ENCODE measurements around the gene PPP2R2D. TPM values are rescaled to one million over a fixed set of nuclear protein-coding genes. Genes with fewer than 3 reads are reported as not detected.

PPP2R2D gene
- total RNA-seq, 4 donors from 2014 or later, result 38.2 to 49.7 (median 41.0) TPM

- H3K4me3 ChIP-seq, result no peak overlapping the region
- H3K9me3 ChIP-seq, result no peaks in the 10 kb centered on the region
- H3K27me3 ChIP-seq, result no peaks in the 10 kb centered on the region
- peaks cover 35 to 88% (median 73%) of the 10 kb centered on the region in 4 donors for H3K36me3 ChIP-seq
- no peak for DNase-seq (ENCODE audit: extremely low spot score)
- H3K4me1 ChIP-seq, result no peaks in the 10 kb centered on the region
- intact Hi-C loops (cut with DNase I), result no loop called here
- H3K27ac ChIP-seq (replicated peaks in 1 of 4), result no peak overlapping the region
- 95% methylated on average over 38 of the region's 38 CpGs for WGBS
- no peak for TF ChIP-seq EP300 (IDR thresholded peaks at IDR 0.05)
- no peak for TF ChIP-seq POLR2A (IDR thresholded peaks at IDR 0.05; ENCODE audit: low read depth)
- no peak for TF ChIP-seq CTCF (IDR thresholded peaks at IDR 0.05)
- TF ChIP-seq POLR2AphosphoS5 (IDR thresholded peaks at IDR 0.05), result no peak
Observed at GRCh38 chr10:131955591-131956340, 55.0 kb downstream of the PPP2R2D start.

GRCh38 chr10:131959841-131960240, 59.0 kb downstream of the PPP2R2D start:
- TF ChIP-seq EP300 (IDR thresholded peaks at IDR 0.05) (no peak), CTCF (IDR thresholded peaks at IDR 0.05) (no peak), POLR2A (IDR thresholded peaks at IDR 0.05; ENCODE audit: low read depth) (no peak), POLR2AphosphoS5 (IDR thresholded peaks at IDR 0.05) (no peak)
- Histone ChIP-seq H3K4me3 (no peak overlapping the region), H3K27ac (replicated peaks in 1 of 4) (no peak overlapping the region), H3K4me1 (no peaks in the 10 kb centered on the region), H3K27me3 (no peaks in the 10 kb centered on the region), H3K36me3 (peaks cover 24 to 65% (median 52%) of the 10 kb centered on the region in 4 donors), H3K9me3 (no peaks in the 10 kb centered on the region)
- no peak for DNase-seq (ENCODE audit: extremely low spot score)
- intact Hi-C loops (cut with DNase I), result no loop called here
- WGBS, result 89% methylated on average over 19 of the region's 19 CpGs

- Histone ChIP-seq H3K36me3 (peaks cover 16 to 64% (median 53%) of the 10 kb centered on the region in 4 donors), H3K27me3 (no peaks in the 10 kb centered on the region), H3K4me3 (no peak overlapping the region), H3K9me3 (no peaks in the 10 kb centered on the region), H3K27ac (replicated peaks in 1 of 4) (no peak overlapping the region), H3K4me1 (no peaks in the 10 kb centered on the region)
- intact Hi-C loops (cut with DNase I), result no loop called here
- 96% methylated on average over 7 of the region's 18 CpGs for WGBS
- TF ChIP-seq CTCF (IDR thresholded peaks at IDR 0.05) (no peak), POLR2AphosphoS5 (IDR thresholded peaks at IDR 0.05) (no peak), POLR2A (IDR thresholded peaks at IDR 0.05; ENCODE audit: low read depth) (no peak)
- no peak for DNase-seq (ENCODE audit: extremely low spot score)
Observed at GRCh38 chr10:131960631-131961046, 59.8 kb downstream of the PPP2R2D start.

GRCh38 chr10:131961047-131961776, 60.4 kb downstream of the PPP2R2D start:
- Histone ChIP-seq H3K4me1 (no peaks in the 10 kb centered on the region), H3K9me3 (no peaks in the 10 kb centered on the region), H3K4me3 (no peak overlapping the region), H3K36me3 (peaks cover 10 to 64% (median 53%) of the 10 kb centered on the region in 4 donors), H3K27ac (replicated peaks in 1 of 4) (no peak overlapping the region), H3K27me3 (no peaks in the 10 kb centered on the region)
- no peak for TF ChIP-seq POLR2AphosphoS5 (IDR thresholded peaks at IDR 0.05)
- TF ChIP-seq CTCF (IDR thresholded peaks at IDR 0.05), result no peak
- TF ChIP-seq POLR2A (IDR thresholded peaks at IDR 0.05; ENCODE audit: low read depth), result no peak
- TF ChIP-seq EP300 (IDR thresholded peaks at IDR 0.05), result no peak
- WGBS, result 91% methylated on average over 7 of the region's 26 CpGs
- no peak for DNase-seq (ENCODE audit: extremely low spot score)
- intact Hi-C loops (cut with DNase I), result no loop called here
